Skeletal muscle cell (primary cell): ENCODE results near the gene ANKFN1.

Experiments
- DNase-seq: peaks from one replicate; pipeline ENCODE4 v3.0.0-alpha.2; 2010; ENCODE audit warnings: low read depth
- H3K4me3 ChIP-seq: 2 replicates; pipeline ENCODE4 v1.5.1; 2011; ENCODE audit warnings: low read depth, mild to moderate bottlenecking, control low read depth, low read length, moderate library complexity

Gene ANKFN1

DNA sequence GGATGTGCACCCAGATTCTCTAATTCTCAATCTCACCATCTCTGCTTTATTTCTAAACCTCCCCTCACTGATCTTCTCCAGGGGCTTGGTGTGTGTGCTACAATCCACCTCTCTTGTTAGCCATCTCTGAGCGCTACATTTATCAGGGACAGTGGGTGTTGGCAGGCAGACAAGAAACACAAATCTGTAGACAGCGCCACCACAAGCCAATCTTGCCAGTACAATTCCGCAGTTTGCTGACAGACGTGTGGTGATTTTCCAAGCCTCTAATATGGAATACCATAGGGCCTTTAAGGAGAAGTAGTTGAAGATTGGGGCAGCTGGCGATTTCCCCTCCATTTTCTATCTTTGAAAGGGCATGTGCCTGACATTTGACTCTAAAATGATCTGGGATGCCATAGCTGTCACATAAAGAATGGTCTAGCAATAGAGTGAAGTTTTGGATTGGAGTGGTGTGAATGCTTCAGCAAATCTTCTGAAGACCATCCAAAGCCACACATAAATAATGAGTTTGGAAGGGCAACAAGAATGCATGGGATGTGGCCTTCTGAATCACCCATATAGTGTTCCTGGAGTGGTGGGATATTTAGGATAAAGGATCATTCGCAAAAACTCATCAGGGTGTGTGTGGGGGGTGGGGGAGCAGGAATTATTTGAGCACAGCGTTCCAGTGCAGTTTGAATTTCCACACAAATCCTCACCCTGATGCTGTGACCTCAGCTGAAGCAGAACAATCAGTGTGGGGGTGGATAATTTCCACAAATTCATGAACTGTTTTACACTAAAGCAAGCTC is 12.0 kb upstream of the ANKFN1 start:
- no peak overlapping the region for H3K4me3 ChIP-seq
- peak; percentile 53 for DNase-seq

DNA sequence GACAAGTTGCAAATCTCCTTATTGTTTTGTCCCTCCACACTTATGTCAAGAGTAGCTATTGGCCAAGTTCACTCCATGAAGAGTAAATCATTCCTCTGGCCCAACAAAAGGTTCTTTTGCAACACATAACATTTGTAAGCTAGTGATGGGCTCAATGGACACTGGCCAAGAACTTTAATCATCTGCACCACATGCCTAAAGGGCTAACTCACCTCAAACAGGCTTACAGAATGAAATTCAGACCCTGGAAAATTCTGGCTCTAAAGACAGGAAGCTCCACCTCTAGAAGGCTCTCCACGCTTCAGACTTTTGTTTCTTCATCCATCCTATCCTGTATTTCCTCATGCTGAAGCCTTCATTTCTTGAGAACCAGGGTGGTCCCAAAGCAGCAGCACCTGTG is 10.9 kb upstream of the ANKFN1 start:
- H3K4me3 ChIP-seq: no peak overlapping the region
- peak; percentile 94 for DNase-seq

DNA sequence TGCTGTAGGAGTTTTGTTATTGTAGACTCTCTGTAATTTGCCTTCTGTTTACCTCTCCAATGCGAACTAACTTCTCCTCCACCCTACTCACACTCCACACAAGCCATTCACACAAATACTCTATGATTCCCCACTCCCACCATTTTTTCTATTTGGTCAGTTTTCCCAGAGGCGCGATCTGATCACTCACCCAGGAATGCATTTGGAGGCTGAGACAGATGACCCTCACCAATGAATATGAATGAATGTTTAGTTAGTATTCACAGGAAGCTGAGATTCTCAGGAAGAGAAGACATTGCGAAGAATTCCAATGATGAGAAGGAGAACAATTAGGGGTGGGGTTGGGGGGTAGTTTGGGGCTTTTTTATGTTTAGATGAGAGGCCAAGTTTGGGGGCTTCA is 10.5 kb upstream of the ANKFN1 start:
- DNase-seq: no peak
- H3K4me3 ChIP-seq: no peak overlapping the region

DNA sequence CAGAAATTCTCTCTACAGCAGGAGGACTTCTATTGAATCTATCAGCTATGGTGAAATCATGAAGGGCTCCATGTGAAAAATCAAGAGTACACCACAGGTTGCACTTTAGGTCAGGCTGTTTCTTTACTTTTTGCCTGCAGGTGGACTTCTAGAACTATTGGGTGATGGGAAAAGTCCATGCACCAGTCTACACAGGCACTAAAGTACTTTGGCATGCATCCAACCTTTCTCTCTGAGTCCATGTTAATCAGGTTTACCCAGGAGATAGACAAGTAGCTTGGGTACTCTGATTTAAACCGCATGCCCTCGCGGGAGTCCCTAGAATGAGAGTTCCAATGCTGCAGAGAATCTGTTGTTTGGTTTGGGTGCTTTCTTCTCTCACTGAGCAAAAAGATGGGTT is 9.1 kb upstream of the ANKFN1 start:
- H3K4me3 ChIP-seq: no peak overlapping the region
- DNase-seq: no peak

DNA sequence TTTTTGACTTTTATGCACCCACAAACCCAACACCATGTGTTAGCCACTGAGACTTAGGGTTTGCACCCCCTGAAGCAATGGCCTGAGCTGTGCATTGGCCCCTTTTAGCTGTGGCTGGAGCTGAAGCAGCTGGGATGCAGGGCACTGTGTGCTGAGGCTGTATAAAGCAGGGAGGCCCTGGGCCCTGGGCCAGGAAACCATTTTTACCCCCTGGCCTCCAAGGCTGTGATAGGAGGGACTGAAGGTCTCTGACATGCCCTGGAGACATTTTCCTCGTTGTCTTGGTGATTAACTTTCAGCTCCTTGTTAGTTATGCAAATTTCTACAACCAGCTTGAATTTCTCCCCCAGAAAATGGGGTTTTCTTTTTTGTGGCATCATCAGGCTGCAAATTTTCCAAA is 6.7 kb upstream of the ANKFN1 start:
- DNase-seq: no peak
- no peak overlapping the region for H3K4me3 ChIP-seq

DNA sequence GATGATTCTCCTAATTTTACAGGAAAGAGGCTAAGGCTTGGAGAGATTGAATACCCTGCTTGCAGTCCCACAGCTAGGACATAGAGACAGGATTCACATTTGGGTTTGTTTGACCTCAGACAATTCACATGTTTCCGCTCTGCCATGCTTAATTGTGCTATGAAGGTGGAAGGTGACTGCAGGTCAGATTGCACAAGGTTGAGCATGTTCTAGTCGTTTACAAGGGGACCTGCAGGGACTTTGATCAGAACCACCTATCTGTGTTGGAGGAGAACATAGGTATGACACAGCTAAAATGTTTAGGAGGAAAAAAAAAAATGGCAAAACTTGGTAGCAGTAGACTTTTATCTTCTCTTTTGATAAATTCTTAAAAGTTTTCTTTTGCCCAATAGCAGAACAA is 4.9 kb upstream of the ANKFN1 start:
- DNase-seq: no peak

DNA sequence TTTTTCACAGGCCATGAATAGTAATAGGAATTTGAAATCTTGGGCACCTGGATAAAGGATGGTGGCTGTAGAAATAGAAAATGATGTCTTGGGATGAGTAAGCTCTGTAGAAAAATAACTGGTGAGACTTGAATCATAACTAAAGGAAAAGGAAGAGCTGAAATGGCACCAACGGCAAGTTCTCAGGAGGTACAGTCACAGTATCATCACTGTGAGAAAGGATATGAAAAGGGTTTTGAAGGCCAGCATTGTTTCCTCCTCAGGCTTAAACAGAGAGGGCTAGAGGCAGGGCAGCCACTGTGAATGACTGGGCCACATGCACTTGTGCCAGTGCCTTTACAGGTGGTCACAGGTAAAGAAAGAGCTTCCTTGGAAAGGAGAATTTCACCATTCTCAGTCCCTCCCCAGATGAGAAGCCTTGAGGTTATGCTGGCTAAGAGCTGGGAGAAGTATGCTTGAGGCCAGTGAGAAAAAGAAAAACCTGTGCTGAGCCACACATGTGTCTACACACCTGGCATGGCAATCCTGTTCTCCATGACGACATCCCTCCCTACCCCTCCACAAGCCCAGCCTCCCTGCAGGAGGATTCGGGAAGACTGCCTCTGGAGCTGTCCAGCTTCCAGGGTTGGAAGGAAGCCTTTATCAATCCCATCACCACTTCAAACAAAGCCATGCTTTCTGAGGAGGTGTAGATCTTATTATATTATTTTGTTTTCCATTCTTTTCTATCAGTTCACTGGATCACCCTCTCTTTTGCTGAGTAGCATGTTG is 3.8 kb upstream of the ANKFN1 start:
- no peak overlapping the region for H3K4me3 ChIP-seq
- DNase-seq: no peak

More for the DNA sequence above, 4.9 kb upstream of the ANKFN1 start:
- no peak overlapping the region for H3K4me3 ChIP-seq

DNA sequence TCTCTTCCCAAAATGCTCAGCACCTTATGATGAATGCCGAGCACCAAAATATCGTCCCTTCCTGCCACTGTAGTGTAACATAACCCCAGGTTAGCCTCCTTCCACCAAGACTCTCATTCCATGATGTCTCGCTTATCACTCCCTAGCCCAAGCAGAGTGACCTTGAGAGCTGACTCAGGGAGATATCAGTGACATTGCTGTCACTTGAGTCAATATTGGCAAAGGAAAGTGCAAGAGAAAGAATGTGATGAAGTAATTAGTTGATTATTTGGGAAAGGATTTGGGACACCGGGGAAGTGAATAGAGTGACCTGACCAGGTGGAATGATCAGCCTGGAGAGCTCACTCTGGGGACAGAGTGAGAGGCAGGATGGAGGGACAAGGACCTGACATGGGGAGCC is 2.6 kb upstream of the ANKFN1 start:
- no peak for DNase-seq
- H3K4me3 ChIP-seq: no peak overlapping the region

DNA sequence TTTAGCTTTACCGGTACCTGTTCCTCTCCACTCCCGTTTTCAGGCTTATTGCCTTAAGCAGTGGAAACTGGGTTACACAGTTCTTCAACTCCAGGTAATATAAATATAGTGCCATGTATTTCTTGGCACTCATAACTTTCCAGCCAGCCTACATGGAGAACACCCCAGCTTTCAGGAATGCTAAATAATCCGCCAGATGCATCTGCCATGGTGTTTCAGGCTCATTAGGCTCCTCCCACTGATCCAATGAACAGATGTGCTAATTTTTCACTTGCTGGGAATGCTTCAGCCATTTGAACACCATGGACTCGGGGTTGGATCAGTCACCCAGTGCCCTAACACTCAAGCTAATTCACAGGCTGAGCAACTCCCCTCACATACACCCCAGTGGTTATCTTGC is 4.6 kb downstream of the ANKFN1 start:
- H3K4me3 ChIP-seq: no peak overlapping the region
- DNase-seq: no peak

DNA sequence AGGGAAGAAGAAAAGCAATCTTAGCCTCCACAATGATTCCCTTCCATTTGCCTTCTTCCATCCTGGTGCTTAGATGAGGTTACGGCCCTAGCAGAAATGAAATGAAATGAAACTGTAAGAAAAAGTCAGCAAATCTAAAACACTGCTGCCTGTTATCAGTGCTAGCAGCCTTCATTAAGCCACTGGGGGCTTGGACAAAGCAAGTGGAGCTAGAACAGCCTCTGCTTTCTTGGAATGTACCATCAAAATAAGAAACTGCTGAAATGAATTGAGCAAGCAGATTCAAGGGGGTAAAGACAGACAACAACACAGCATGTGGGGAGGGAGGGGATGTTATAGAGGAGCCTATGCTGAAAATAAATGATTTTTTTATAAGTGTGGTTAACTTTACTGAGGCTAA is 5.1 kb downstream of the ANKFN1 start:
- H3K4me3 ChIP-seq: no peak overlapping the region
- no peak for DNase-seq

DNA sequence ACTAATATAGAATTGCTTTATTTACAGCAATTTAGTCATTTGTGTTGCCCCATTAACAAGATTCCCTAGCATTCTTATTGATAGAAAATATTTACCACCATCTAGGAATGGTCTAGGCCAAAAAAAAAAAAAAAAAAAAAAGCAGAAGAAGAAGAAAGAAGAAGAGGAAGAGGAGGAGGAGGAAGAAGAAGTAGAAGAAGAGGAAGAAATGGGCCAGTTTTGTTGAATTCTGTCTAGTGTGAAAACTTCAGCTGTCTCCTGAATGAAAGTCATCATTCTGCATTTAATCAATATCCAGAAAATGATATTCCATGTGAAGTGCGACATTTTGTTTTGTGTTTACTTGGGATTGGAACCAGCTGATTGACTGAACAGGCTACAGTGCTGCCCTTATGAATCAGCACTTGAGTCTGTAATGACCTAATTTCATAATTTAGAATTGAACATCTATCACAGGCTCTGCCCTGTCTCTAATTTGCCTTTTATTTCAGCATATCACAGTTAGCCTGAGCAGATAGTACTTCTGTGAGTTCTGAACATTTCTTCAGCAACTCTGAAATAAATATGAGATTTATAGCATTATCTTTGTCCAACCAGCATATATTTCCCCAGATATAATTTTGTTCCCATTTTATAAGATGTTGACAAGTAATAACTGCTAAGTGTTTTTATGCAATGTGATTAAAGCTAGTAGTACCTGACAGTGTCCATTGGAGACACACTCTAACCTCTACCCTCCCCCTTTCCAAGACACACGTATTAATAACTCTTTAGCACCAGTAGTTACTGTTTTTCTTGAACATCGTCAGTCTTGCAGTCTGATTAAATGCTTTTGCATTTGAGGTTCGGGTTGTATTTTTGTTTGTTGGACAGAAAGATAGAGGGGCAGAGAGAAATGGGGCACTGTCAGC is 5.9 kb downstream of the ANKFN1 start:
- DNase-seq: no peak

DNA sequence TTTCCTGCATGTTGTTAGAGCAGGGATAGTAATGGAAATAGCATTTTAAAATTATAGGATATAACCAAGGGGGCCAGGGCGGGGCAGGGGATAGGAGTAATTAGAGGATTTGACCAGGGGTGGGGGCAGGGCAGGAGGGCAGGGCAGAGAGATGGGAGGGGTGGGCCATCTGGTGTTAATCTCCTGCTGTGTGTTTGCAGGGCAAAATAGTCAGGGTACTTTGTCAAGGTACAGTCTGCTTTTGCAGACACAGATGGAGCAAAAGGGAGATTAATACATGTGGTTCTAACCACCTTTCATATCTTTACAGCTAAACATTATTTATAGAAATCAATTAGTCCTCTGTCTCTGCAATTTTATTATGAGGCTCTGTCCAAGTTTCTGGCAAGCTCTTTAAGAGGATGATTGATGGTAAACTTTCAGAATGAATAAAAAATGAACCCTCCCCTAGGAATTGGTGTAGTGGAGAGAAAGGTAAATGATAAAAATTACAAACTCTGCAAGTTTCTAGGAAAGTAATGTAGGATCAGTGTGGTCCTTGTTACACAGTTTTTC is 6.6 kb downstream of the ANKFN1 start:
- no peak overlapping the region for H3K4me3 ChIP-seq
- DNase-seq: no peak

More for the DNA sequence above, 5.9 kb downstream of the ANKFN1 start:
- H3K4me3 ChIP-seq: no peak overlapping the region

DNA sequence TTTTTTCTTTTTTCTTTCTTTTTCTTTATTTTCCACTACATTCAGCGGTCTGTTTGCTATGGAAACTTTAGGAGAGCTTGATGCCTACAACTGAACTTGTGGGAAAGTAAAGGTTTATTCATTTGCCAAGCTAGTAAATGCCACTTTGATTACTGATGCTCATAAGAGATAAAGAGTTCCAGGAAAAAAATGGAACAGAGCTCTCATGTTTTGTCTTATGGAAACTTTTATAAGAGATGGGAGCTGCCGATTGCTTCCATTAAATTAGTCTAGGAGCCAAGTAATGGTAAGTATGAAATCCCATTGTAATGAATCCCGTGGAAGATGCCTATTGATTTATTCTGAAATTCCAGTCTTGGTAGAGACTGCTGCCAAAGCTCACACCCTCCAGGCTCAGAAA is 7.1 kb downstream of the ANKFN1 start:
- no peak overlapping the region for H3K4me3 ChIP-seq
- no peak for DNase-seq

DNA sequence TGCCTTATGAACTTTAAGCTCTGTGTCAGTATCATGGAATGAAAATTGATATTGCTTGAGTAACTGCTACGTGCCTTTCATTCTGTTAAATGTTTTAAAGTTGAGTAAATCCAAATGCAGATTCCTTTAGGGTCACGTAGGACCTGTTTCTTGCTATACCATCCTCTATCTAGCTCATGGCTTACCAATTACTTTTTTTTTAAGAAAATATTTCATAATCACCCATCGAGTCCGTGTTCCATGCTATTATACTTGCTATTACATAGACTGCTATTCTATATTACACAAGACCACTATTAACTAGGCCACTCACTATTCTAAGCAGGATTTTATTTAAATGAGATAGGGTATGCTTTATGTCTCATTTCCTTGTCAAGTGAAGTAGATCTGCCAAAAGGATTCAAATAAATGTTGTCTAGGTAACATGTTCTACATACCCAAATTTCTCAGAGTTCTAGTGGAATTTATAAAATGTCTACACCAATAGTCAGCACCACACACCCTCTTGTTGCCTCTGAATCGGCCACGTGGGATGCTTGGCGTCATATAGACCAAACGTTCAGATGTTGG is 11.9 kb downstream of the ANKFN1 start:
- DNase-seq: no peak
- H3K4me3 ChIP-seq: no peak overlapping the region

DNA sequence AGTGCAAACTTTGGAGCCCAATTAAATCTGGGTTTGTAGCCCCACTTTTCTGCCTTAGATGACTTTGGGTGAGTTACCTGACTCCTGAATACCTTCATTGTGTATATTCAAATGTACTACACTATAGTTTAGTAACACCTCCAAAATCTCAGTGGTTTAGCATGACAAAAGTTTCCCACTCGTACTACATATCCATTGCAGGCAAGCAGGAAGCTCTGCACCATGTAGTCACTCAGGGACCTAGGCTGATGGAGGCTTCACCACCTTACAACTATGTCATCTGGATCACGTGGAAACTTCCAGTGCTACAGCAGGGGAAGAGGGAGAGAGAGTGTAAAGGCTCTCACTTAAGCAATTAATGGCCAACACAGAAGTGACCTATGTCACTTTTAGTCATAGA is 14.2 kb downstream of the ANKFN1 start:
- H3K4me3 ChIP-seq: no peak overlapping the region
- DNase-seq: no peak

DNA sequence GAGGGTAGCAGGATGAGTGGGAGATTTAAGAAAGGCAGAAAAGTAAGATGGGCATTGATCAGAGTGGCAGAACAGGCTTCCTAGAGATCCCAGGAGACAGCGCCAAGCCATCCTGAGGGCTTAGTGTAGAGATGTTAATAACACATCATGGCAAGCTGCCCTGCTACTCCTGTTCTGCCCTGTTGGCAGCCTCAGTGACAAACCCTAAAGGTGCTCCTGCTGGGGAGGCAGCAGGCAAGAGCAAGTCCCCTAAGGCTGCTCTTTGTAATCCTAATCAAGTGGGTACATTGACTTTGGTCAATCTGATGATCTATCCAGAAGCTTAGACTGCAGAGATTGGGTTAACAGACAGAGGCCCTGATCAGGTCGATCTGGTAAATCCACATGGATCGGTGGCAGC is 16.3 kb downstream of the ANKFN1 start:
- no peak for DNase-seq
- no peak overlapping the region for H3K4me3 ChIP-seq

DNA sequence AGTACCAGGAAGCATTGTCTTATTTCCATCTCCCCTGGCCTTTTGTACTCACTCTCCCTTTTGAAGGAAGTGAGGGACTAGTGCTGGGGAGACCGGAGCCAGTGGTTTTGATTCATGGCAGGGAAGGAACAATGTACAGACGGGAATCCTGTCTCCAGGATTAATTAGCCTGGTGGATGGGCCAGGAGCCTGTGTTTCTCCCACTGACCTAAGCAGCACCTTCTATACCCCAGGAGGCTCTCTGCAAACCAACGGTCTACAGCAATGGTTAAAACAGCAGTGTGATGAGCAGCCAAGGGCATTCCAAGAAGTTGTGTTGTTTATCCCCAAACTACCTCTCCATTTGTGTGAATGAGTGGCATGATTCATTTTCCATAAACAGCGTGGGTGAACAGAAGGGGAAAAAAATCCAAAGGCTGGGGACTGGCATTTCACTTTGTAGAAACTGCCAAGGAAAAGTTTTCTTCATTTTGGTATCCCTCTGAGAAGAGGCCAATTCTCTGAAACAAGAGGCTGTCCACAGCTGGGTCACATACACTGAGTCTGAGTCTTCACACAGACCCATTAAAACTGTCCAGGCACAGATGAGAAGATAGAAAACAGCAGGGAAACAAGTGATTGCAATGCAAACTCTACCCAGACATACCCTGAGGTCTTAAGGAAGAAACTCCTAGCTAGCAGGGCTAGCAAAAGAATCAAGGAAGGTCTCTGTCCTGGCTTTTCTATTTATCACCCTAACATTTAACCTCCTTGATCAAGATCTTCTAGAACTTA is 18.1 kb downstream of the ANKFN1 start:
- H3K4me3 ChIP-seq: no peak overlapping the region
- no peak for DNase-seq

DNA sequence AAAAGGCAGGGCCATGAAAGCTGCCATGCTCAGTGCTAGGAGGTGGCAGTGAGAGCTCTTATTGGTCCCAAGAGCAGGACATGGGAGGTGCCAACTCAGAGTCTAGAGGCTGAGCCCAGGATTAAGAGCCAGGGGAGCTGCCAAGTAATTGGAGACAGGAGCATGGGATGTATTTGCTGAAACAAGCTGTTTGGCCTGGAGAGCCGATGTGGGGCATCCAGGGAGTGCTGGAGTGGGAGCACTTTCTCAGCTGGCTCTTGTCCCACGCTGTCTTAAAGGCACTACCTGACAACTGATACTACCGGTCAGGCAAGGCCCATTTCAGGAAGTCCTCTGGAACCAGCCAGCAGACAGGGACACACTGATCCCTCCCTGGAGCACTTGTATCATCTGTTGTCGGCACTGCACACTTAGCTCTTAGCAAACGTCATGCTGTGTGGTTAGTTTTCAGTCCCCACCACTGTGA is 19.3 kb downstream of the ANKFN1 start:
- no peak for DNase-seq
- H3K4me3 ChIP-seq: no peak overlapping the region

DNA sequence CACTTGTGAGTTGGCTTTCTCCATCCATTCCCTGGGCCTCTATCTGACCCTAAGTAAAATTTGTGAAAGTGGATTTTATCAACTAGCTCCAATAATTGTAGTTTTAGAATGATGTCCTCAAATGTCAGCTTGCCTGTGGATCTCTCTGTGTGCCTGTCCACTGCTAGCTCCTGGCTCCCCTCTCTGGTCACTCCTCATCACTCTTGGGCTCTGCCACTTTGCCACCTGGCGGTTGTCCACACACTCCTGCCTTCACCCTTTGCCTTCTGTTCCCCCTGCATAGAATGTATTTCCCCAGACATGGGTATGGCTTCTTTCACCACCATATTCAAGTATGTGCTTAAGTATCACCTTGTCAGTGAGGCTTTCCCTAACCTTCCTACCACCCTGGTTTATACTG is 19.8 kb downstream of the ANKFN1 start:
- no peak for DNase-seq
- no peak overlapping the region for H3K4me3 ChIP-seq
